ENCODE results near the gene KRTAP12-2.
A peak's percentile ranks its signal among the peaks of the same experiment; 100 is the strongest.

The KRTAP12-2 gene

GRCh38 chr21:44708213-44708865, 41.6 kb upstream of the KRTAP12-2 start:
- in situ Hi-C loops (cut with MboI; ENCODE audit: low pct_unique_long_range_greater_than_20kb, low sequenced_read_pairs, unreplicated experiment): no loop called here
- no peak for TF ChIP-seq CTCF (IDR thresholded peaks at IDR 0.05; ENCODE audit: extremely low read depth, insufficient read depth, missing control alignments)
- no peak for DNase-seq (ENCODE audit: low spot score)

GRCh38 chr21:44706706-44707581, 40.2 kb upstream of the KRTAP12-2 start:
- DNase-seq (ENCODE audit: low spot score): peak; percentile 21
- in situ Hi-C loops (cut with MboI; ENCODE audit: low pct_unique_long_range_greater_than_20kb, low sequenced_read_pairs, unreplicated experiment): no loop called here
- no peak for TF ChIP-seq CTCF (IDR thresholded peaks at IDR 0.05; ENCODE audit: extremely low read depth, insufficient read depth, missing control alignments)

GRCh38 chr21:44706026-44706705, 39.4 kb upstream of the KRTAP12-2 start:
- TF ChIP-seq CTCF (IDR thresholded peaks at IDR 0.05; ENCODE audit: extremely low read depth, insufficient read depth, missing control alignments): no peak
- DNase-seq (ENCODE audit: low spot score): no peak
- in situ Hi-C loops (cut with MboI; ENCODE audit: low pct_unique_long_range_greater_than_20kb, low sequenced_read_pairs, unreplicated experiment): no loop called here

- in situ Hi-C loops (cut with MboI; ENCODE audit: low pct_unique_long_range_greater_than_20kb, low sequenced_read_pairs, unreplicated experiment): no loop called here
- no peak for DNase-seq (ENCODE audit: low spot score)
- TF ChIP-seq CTCF (IDR thresholded peaks at IDR 0.05; ENCODE audit: extremely low read depth, insufficient read depth, missing control alignments): no peak
Measured at GRCh38 chr21:44704636-44705001, 37.9 kb upstream of the KRTAP12-2 start.

GRCh38 chr21:44703731-44704635, 37.3 kb upstream of the KRTAP12-2 start:
- TF ChIP-seq CTCF (IDR thresholded peaks at IDR 0.05; ENCODE audit: extremely low read depth, insufficient read depth, missing control alignments): no peak
- in situ Hi-C loops (cut with MboI; ENCODE audit: low pct_unique_long_range_greater_than_20kb, low sequenced_read_pairs, unreplicated experiment): no loop called here
- DNase-seq (ENCODE audit: low spot score): peak; percentile 13

All from GM13977 (cell line).